HG03342 (cell line): ENCODE data around the gene DPYSL4.

Experiments used
- ATAC-seq: cut with Tn5 transposase; IDR thresholded peaks from one replicate; pipeline ENCODE4 v1.9.1; 2021; ENCODE audit warnings: mild to moderate bottlenecking, moderate library complexity; ENCODE audit not compliant: unreplicated experiment

DPYSL4 gene

GRCh38 chr10:132175907-132176581, 10.7 kb upstream of the DPYSL4 start:
- ATAC-seq = no peak

- ATAC-seq = no peak
Measured at GRCh38 chr10:132176623-132177500, 9.9 kb upstream of the DPYSL4 start.

- ATAC-seq = no peak
Measured at GRCh38 chr10:132178046-132178445, 8.7 kb upstream of the DPYSL4 start.

- ATAC-seq = no peak
Measured at GRCh38 chr10:132178672-132179545, 7.8 kb upstream of the DPYSL4 start.

GRCh38 chr10:132179551-132180392, 7.0 kb upstream of the DPYSL4 start:
- no peak for ATAC-seq

GRCh38 chr10:132180736-132181135, 6.0 kb upstream of the DPYSL4 start:
- ATAC-seq = no peak

GRCh38 chr10:132181691-132182425, 4.9 kb upstream of the DPYSL4 start:
- no peak for ATAC-seq

- no peak for ATAC-seq
Measured at GRCh38 chr10:132182591-132182990, 4.2 kb upstream of the DPYSL4 start.

GRCh38 chr10:132183046-132183445, 3.7 kb upstream of the DPYSL4 start:
- ATAC-seq = no peak

- ATAC-seq = no peak
Measured at GRCh38 chr10:132184816-132185593, 1.7 kb upstream of the DPYSL4 start.

GRCh38 chr10:132185601-132186487, 904 bp upstream of the DPYSL4 start:
- ATAC-seq = no peak

GRCh38 chr10:132187430-132188138, 836 bp downstream of the DPYSL4 start:
- ATAC-seq = no peak

GRCh38 chr10:132188331-132188730, 1.6 kb downstream of the DPYSL4 start:
- no peak for ATAC-seq

- ATAC-seq = no peak
Measured at GRCh38 chr10:132189016-132189415, 2.3 kb downstream of the DPYSL4 start.

GRCh38 chr10:132189810-132190422, 3.2 kb downstream of the DPYSL4 start:
- no peak for ATAC-seq

GRCh38 chr10:132192076-132192975, 5.6 kb downstream of the DPYSL4 start:
- ATAC-seq = no peak
